Ascending aorta (tissue), 2 donors: ENCODE measurements around the gene ZNF462. TPM values are rescaled to one million over a fixed set of nuclear protein-coding genes. Genes with fewer than 3 reads are reported as not detected.
A peak's percentile ranks its signal among the peaks of the same experiment; 100 is the strongest.

ENCODE experiments used
- DNase-seq, 2 donors: peaks; one replicate each; pipeline ENCODE4 v3.0.0-alpha.2; 2019; ENCODE audit warnings: low spot score in 2 of 2
- H3K27ac ChIP-seq, 2 donors: fragments of 200-600 bp; sonication (generic); one replicate each; pipeline ENCODE4 v1.5.1; 2016 to 2017; ENCODE audit warnings: mild to moderate bottlenecking in 1 of 2
- H3K27me3 ChIP-seq: fragments of 200-600 bp; sonication (generic); one replicate; pipeline ENCODE4 v1.5.1; 2017
- H3K36me3 ChIP-seq, 2 donors: fragments of 200-600 bp; sonication (generic); one replicate each; pipeline ENCODE4 v1.5.1; 2016
- H3K4me1 ChIP-seq, 2 donors: fragments of 200-600 bp; sonication (generic); one replicate each; pipeline ENCODE4 v1.5.1; 2016 to 2017; ENCODE audit warnings: mild to moderate bottlenecking in 1 of 2
- H3K4me3 ChIP-seq, 2 donors: fragments of 200-600 bp; sonication (generic); one replicate each; pipeline ENCODE4 v1.5.1; 2016 to 2017; ENCODE audit warnings: mild to moderate bottlenecking in 1 of 2
- H3K9me3 ChIP-seq, 2 donors: fragments of 200-600 bp; sonication (generic); one replicate each; pipeline ENCODE4 v1.5.1; 2016
- CTCF ChIP-seq, 3 experiments: fragments of 200-600 bp in 2 of 3; fragments of 450-650 bp in 1 of 3; sonication (generic) in 2 of 3; IDR thresholded peaks; one replicate each; pipeline ENCODE4 v1.5.1; 2016 to 2019; ENCODE audit warnings: antibody characterized with exemption in 3 of 3, mild to moderate bottlenecking in 1 of 3, moderate library complexity in 1 of 3
- intact Hi-C: fragments of 100-400 bp; cut with DNase I; formaldehyde crosslinking; loops from one replicate; pipeline ENCODE4 v1.15.1; 2023
- total RNA-seq: library from RNA; depleted of rRNA; stranded (reverse); fragments of >200 nt; gene quantifications from one replicate; pipeline ENCODE4 v1.1.0, GENCODE V29; 2016

Gene ZNF462
- total RNA-seq, 1 donor from 2014 or later = 8.8 TPM

- no peaks in the 10 kb centered on the region for H3K27me3 ChIP-seq
- no peak for DNase-seq
- peaks cover 1 to 20% of the 10 kb centered on the region in 2 donors for H3K4me1 ChIP-seq
- TF ChIP-seq CTCF (IDR thresholded peaks at IDR 0.05) = no peak
- intact Hi-C loops = loop anchor here (2.0 to 5.0 kb wide), 2 partner anchors 28 to 418 kb away; partner anchors contain the start of gene RAD23B
- H3K27ac ChIP-seq = peak overlapping the region; percentile 77 to 83
- H3K9me3 ChIP-seq = no peaks in the 10 kb centered on the region
- H3K4me3 ChIP-seq = peak overlapping the region; percentile 69 to 76
- H3K36me3 ChIP-seq = no peaks in the 10 kb centered on the region
Measured at GRCh38 chr9:106864373-106865143, 1.6 kb downstream of the ZNF462 start.

- no peaks in the 10 kb centered on the region for H3K27me3 ChIP-seq
- no peak for DNase-seq
- no peak for TF ChIP-seq CTCF (IDR thresholded peaks at IDR 0.05)
- no peaks in the 10 kb centered on the region for H3K36me3 ChIP-seq
- H3K27ac ChIP-seq = peak overlapping the region in 1 of 2 donors; percentile 11
- peaks cover 8 to 34% of the 10 kb centered on the region in 2 donors for H3K4me1 ChIP-seq
- no peak overlapping the region for H3K4me3 ChIP-seq
- intact Hi-C loops = no loop called here
- H3K9me3 ChIP-seq = no peaks in the 10 kb centered on the region
Measured at GRCh38 chr9:106866243-106866642, 3.3 kb downstream of the ZNF462 start.

- intact Hi-C loops = no loop called here
- peaks cover 8 to 36% of the 10 kb centered on the region in 2 donors for H3K4me1 ChIP-seq
Measured at GRCh38 chr9:106867286-106867685, 4.3 kb downstream of the ZNF462 start.

GRCh38 chr9:106868087-106868486, 5.1 kb downstream of the ZNF462 start:
- DNase-seq = no peak
- no peak overlapping the region for H3K4me3 ChIP-seq
- H3K27me3 ChIP-seq = no peaks in the 10 kb centered on the region
- H3K36me3 ChIP-seq = no peaks in the 10 kb centered on the region
- H3K4me1 ChIP-seq = peaks cover 8 to 36% of the 10 kb centered on the region in 2 donors
- H3K9me3 ChIP-seq = no peaks in the 10 kb centered on the region
- no peak for TF ChIP-seq CTCF (IDR thresholded peaks at IDR 0.05)
- intact Hi-C loops = no loop called here
- peak overlapping the region; percentile 65 to 75 for H3K27ac ChIP-seq

More at GRCh38 chr9:106867286-106867685, 4.3 kb downstream of the ZNF462 start:
- TF ChIP-seq CTCF (IDR thresholded peaks at IDR 0.05) = no peak
- peak overlapping the region in 1 of 2 donors; percentile 75 for H3K27ac ChIP-seq
- H3K27me3 ChIP-seq = no peaks in the 10 kb centered on the region
- H3K9me3 ChIP-seq = no peaks in the 10 kb centered on the region
- no peaks in the 10 kb centered on the region for H3K36me3 ChIP-seq
- no peak overlapping the region for H3K4me3 ChIP-seq
- no peak for DNase-seq

- Histone ChIP-seq H3K4me3 (no peak overlapping the region), H3K27ac (peak overlapping the region; percentile 65 to 75), H3K36me3 (no peaks in the 10 kb centered on the region), H3K9me3 (no peaks in the 10 kb centered on the region), H3K4me1 (peaks cover 8 to 36% of the 10 kb centered on the region in 2 donors), H3K27me3 (no peaks in the 10 kb centered on the region)
- DNase-seq = no peak
- intact Hi-C loops = no loop called here
- no peak for TF ChIP-seq CTCF (IDR thresholded peaks at IDR 0.05)
Measured at GRCh38 chr9:106868565-106868964, 5.6 kb downstream of the ZNF462 start.
